AG10803 (cell line): Measurements from ENCODE around the gene ACBD6.

Experiments
- DNase-seq: peaks from one replicate; pipeline ENCODE4 v3.0.0; 2010; ENCODE audit warnings: low read depth
- H3K4me3 ChIP-seq: 2 replicates; pipeline ENCODE4 v1.5.1; 2011; ENCODE audit warnings: mild to moderate bottlenecking, low read length, control low read depth
- TF ChIP-seq, protein P1 (sequence below): conservative IDR thresholded peaks from 2 replicates; pipeline ENCODE4 v1.5.1; 2011; ENCODE audit warnings: mild to moderate bottlenecking, low read length, control low read depth, inconsistent platforms

ACBD6 gene

DNA sequence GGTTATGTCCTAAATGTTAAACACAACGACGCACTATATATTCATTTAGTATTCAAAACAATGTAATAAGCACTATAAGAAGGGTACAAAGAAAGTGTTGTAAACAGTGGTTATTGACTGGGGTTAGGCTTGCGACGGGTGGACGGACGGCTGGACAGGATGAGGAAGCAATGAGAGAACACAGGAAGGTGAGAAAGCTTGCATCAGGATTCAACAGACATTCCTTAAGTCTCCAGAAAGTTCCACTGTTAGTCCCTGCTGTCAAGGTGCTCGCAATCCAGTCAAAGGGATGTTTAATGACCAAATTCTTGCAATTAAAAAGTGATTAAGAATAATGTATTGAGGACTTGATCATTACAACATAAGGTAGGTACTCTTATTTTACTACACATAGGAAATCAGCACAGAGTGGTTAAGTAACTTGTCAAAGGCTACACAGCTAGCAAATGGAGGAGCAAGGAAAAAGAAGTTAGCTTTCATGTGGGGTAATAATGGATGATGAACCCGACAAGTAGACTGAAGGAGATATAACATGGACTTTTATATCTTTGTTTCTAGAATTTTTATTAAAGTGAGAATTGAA lies 994 bp upstream of the ACBD6 start:
- TF ChIP-seq, protein P1, sequence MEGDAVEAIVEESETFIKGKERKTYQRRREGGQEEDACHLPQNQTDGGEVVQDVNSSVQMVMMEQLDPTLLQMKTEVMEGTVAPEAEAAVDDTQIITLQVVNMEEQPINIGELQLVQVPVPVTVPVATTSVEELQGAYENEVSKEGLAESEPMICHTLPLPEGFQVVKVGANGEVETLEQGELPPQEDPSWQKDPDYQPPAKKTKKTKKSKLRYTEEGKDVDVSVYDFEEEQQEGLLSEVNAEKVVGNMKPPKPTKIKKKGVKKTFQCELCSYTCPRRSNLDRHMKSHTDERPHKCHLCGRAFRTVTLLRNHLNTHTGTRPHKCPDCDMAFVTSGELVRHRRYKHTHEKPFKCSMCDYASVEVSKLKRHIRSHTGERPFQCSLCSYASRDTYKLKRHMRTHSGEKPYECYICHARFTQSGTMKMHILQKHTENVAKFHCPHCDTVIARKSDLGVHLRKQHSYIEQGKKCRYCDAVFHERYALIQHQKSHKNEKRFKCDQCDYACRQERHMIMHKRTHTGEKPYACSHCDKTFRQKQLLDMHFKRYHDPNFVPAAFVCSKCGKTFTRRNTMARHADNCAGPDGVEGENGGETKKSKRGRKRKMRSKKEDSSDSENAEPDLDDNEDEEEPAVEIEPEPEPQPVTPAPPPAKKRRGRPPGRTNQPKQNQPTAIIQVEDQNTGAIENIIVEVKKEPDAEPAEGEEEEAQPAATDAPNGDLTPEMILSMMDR, result no peak
- DNase-seq, result peak; percentile 33

DNA sequence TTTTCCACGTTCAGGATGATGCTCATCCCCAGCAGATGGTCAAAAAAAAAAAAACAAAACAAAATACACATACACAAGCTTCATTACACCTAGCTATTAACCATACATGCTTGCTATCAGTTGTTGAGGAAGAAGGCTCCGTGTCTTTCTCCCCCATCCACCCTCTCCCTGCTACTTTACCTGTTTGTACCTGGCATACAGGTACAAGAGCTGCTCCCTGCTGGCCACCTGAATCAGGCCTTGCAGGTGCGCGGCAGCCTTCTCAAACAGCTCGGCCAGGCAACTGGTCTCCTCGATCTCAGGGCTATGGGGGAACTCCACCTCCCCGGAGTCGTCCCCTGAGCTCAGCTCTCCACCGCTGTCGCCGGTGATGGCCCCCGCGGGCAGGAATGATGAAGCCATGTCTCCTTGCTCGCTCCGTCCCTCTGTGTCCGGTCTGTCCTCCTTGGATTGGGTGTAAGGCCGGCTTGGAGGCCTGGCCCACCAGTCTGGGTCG lies 464 bp downstream of the ACBD6 start:
- TF ChIP-seq, protein P1, result no peak
- H3K4me3 ChIP-seq, result peak overlapping the region; percentile 94
- no peak for DNase-seq

More for the DNA sequence above, 994 bp upstream of the ACBD6 start:
- peak overlapping the region; percentile 94 for H3K4me3 ChIP-seq

DNA sequence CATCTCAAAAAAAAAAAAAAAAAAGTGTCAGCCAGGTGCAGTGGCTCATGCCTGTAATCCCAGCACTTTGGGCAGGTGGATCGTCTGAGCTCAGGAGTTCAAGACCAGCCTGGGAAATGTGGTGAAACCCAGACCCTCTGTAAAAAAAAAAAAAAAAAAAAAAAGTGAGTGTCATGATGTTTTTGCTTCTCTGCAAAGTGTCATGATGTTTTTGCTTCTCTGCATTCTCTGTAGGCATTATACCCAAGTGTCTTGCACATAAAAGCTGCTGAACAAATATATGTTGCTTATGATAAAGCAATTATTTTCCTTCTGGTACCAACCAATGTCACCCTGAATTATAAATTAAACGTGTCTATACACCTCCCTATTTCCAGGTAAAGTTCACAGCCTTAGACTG lies 1.7 kb downstream of the ACBD6 start:
- H3K4me3 ChIP-seq, result no peak overlapping the region
- no peak for DNase-seq
- TF ChIP-seq, protein P1, result no peak

DNA sequence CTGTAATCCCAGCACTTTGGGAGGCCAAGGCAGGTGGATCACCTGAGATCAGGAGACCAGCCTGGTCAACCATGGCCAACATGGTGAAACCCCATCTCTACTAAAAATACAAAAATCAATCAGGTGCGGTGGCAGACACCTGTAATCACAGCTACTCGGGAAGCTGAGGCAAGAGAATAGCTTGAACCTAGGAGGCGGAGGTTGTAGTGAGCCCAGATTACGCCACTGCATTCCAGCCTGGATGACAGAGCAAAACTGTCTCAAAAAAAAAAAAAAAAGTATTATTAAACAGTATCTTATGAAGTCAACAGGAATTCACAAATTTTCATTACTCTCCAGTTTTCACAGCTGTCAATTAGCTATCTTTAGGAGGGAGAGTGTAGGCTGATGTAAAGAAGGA lies 3.8 kb downstream of the ACBD6 start:
- no peak overlapping the region for H3K4me3 ChIP-seq
- TF ChIP-seq, protein P1, result no peak
- DNase-seq, result peak; percentile 33

DNA sequence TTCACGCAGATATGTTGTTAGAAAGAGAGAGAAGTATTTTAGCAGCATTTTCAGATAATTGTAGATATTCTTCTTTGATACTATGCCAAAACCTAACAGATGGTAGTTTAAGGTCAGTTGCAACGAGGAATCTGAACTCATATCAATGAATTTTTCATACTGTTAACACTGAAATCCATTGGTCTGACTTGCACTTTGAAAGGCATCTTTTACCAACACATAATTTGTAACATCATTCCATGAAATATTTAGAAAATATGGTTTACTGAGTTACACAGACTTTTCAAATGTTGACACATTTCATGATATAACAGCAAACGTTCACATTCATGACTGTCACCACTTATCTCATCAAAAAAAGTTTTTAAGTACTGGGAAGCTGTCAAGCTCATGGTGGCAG lies 4.6 kb downstream of the ACBD6 start:
- DNase-seq, result no peak
- TF ChIP-seq, protein P1, result no peak
- H3K4me3 ChIP-seq, result no peak overlapping the region

DNA sequence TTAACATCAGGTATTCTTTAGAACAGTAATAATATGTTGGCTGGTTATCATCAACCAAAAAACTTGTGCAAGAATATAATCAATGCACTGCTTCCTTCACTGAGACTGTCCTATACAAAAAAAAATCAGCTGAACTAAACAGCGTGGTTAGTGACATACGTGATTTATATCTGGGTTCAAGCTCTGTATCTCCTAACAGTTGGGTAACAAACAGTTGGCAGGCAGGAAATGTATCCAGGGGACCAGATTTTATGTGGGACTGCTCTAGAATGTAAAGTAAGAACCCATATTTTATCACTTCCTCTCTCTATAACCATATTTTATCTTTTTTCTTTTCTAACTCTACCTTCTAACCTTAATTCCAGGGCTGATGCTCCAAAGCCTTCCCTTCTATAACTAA lies 8.0 kb downstream of the ACBD6 start:
- H3K4me3 ChIP-seq, result no peak overlapping the region
- DNase-seq, result no peak
- TF ChIP-seq, protein P1, result no peak

DNA sequence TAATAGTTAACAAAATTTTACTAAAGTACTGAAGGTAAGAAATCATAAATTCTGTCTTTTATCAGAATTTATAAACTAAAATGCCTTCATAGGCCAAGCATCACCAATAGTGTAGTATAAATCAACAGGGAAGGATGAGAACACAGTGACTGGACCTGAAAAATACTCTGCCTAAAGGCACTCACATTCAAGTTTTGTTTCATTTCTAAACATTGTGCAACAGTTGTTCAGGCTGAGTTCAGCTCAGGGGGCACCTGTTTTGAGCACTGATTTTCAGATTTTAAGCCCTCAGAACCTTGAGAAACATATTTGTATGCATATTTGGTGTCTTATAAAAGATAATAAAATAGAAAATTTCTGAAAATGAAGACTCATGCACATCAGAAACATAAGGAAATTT lies 12.4 kb downstream of the ACBD6 start:
- no peak for DNase-seq
- TF ChIP-seq, protein P1, result no peak
- no peak overlapping the region for H3K4me3 ChIP-seq
